MCF 10A (cell line): Measurements from ENCODE around the gene SDK2. TPM values are rescaled to one million over a fixed set of nuclear protein-coding genes. Genes with fewer than 3 reads are reported as not detected.

Source experiments
- BruUV-seq: library from RNA; stranded (reverse); fragments of 400-500 nt; replicated peaks from 2 replicates; lab custom pipeline; 2021; lab: Mats Ljungman, UMichigan
- CTCF ChIA-PET: fragments of 300-600 bp; sonication (Branson Sonifier 250); formaldehyde crosslinking; extraction: SDS; loops from one replicate; lab custom pipeline; 2021; ENCODE audit warnings: antibody characterized with exemption, inconsistent platforms; lab: Yijun Ruan, JAX
- POLR2A ChIA-PET: fragments of 300-600, 350-650 bp; sonication (Branson Sonifier 250); formaldehyde crosslinking; extraction: SDS; loops from one replicate; lab custom pipeline; 2020; ENCODE audit warnings: antibody characterized with exemption, inconsistent platforms; lab: Yijun Ruan, JAX
- DNase-seq: peaks from one replicate; pipeline ENCODE4 v3.0.0-alpha.2; 2018; ENCODE audit not compliant: unreplicated experiment
- H3K27ac Mint-ChIP-seq: one replicate; pipeline ENCODE4 v1.8.0; 2022; ENCODE audit warnings: mild to moderate bottlenecking, low read depth, mixed read lengths; ENCODE audit not compliant: unreplicated experiment
- H3K27me3 Mint-ChIP-seq: one replicate; pipeline ENCODE4 v1.8.0; 2022; ENCODE audit warnings: mixed read lengths; ENCODE audit not compliant: insufficient read depth, unreplicated experiment
- H3K36me3 Mint-ChIP-seq: one replicate; pipeline ENCODE4 v1.8.0; 2022; ENCODE audit warnings: mild to moderate bottlenecking, moderate library complexity, mixed read lengths; ENCODE audit not compliant: insufficient read depth, unreplicated experiment
- H3K4me1 Mint-ChIP-seq: one replicate; pipeline ENCODE4 v1.8.0; 2022; ENCODE audit warnings: mixed read lengths; ENCODE audit not compliant: insufficient read depth, unreplicated experiment
- H3K4me3 Mint-ChIP-seq: one replicate; pipeline ENCODE4 v1.8.0; 2022; ENCODE audit warnings: mild to moderate bottlenecking, moderate library complexity, mixed read lengths; ENCODE audit not compliant: unreplicated experiment
- H3K9me3 Mint-ChIP-seq: one replicate; pipeline ENCODE4 v1.8.0; 2022; ENCODE audit warnings: mixed read lengths; ENCODE audit not compliant: unreplicated experiment
- CTCF ChIP-seq: fragments of 200-600 bp; IDR thresholded peaks from one replicate; pipeline ENCODE4 v1.8.0; 2022; ENCODE audit warnings: antibody characterized with exemption, mild to moderate bottlenecking; ENCODE audit not compliant: unreplicated experiment
- intact Hi-C: fragments of 100-400 bp; cut with micrococcal nuclease; formaldehyde crosslinking; loops from 2 replicates; pipeline ENCODE4 v1.14.1; 2022
- total RNA-seq: library from RNA; stranded (reverse); gene quantifications from 2 replicates; pipeline ENCODE4 v1.2.3, GENCODE V29; 2022

The SDK2 gene
- total RNA-seq, 1 experiment from 2014 or later: not detected

- no peaks in the 10 kb centered on the region for H3K36me3 Mint-ChIP-seq
- ChIA-PET POLR2A (interaction anchor here (0.6 kb wide), 1 partner anchor 8 kb away, joined by 3 read pairs; no protein-coding TSS in a partner anchor), CTCF (no interaction called here)
- BruUV-seq: no TSS peak
- H3K4me1 Mint-ChIP-seq: no peaks in the 10 kb centered on the region
- no peak for DNase-seq
- H3K4me3 Mint-ChIP-seq: no peak overlapping the region
- H3K27me3 Mint-ChIP-seq: peaks cover 57% of the 10 kb centered on the region
- no peak overlapping the region for H3K27ac Mint-ChIP-seq
- no peak for TF ChIP-seq CTCF
- H3K9me3 Mint-ChIP-seq: peaks cover 17% of the 10 kb centered on the region
- intact Hi-C loops: no loop called here
Observed at GRCh38 chr17:73482251-73482716, 162.0 kb downstream of the SDK2 start.

GRCh38 chr17:73481676-73482075, 162.6 kb downstream of the SDK2 start:
- H3K27ac Mint-ChIP-seq: no peak overlapping the region
- CTCF ChIA-PET: no interaction called here

GRCh38 chr17:73480740-73481139, 163.5 kb downstream of the SDK2 start:
- Mint-ChIP-seq H3K4me1 (no peaks in the 10 kb centered on the region), H3K27ac (no peak overlapping the region), H3K4me3 (no peak overlapping the region), H3K9me3 (peaks cover 12% of the 10 kb centered on the region), H3K27me3 (peaks cover 51% of the 10 kb centered on the region), H3K36me3 (no peaks in the 10 kb centered on the region)
- POLR2A ChIA-PET: no interaction called here
- no peak for TF ChIP-seq CTCF
- DNase-seq: no peak
- intact Hi-C loops: no loop called here
- CTCF ChIA-PET: no interaction called here
- BruUV-seq: no TSS peak

More at GRCh38 chr17:73481676-73482075, 162.6 kb downstream of the SDK2 start:
- H3K4me1 Mint-ChIP-seq: no peaks in the 10 kb centered on the region
- no peaks in the 10 kb centered on the region for H3K36me3 Mint-ChIP-seq
- H3K9me3 Mint-ChIP-seq: peaks cover 17% of the 10 kb centered on the region
- TF ChIP-seq CTCF: no peak
- no peak overlapping the region for H3K4me3 Mint-ChIP-seq
- POLR2A ChIA-PET: no interaction called here
- BruUV-seq: no TSS peak
- intact Hi-C loops: no loop called here
- DNase-seq: no peak
- peaks cover 57% of the 10 kb centered on the region for H3K27me3 Mint-ChIP-seq

GRCh38 chr17:73478768-73479424, 165.3 kb downstream of the SDK2 start:
- no peaks in the 10 kb centered on the region for H3K9me3 Mint-ChIP-seq
- no peaks in the 10 kb centered on the region for H3K4me1 Mint-ChIP-seq
- no peak for TF ChIP-seq CTCF
- peaks cover 46% of the 10 kb centered on the region for H3K27me3 Mint-ChIP-seq
- no peak overlapping the region for H3K27ac Mint-ChIP-seq
- POLR2A ChIA-PET: no interaction called here
- no peaks in the 10 kb centered on the region for H3K36me3 Mint-ChIP-seq
- DNase-seq: no peak
- intact Hi-C loops: no loop called here
- no TSS peak for BruUV-seq
- no peak overlapping the region for H3K4me3 Mint-ChIP-seq
- CTCF ChIA-PET: no interaction called here
